GM21529 (cell line): ENCODE data around the gene CBL.
"Not testable (repeated sequence)": the region's sequence is repeated elsewhere in the genome, so short reads cannot be mapped to it uniquely, and the experiment has no call there.

Experiments used
- ATAC-seq: cut with Tn5 transposase; IDR thresholded peaks from one replicate; pipeline ENCODE4 v1.9.1; 2021; ENCODE audit not compliant: unreplicated experiment

Gene CBL

GRCh38 chr11:119184399-119184798 is 21.7 kb upstream of the CBL start:
- ATAC-seq = not testable (repeated sequence)

GRCh38 chr11:119185981-119186634 is 20.0 kb upstream of the CBL start:
- no peak for ATAC-seq

- ATAC-seq = no peak
Measured at GRCh38 chr11:119187123-119187892, 18.8 kb upstream of the CBL start.

- ATAC-seq = no peak
Measured at GRCh38 chr11:119188067-119188466, 18.1 kb upstream of the CBL start.

- ATAC-seq = no peak
Measured at GRCh38 chr11:119188887-119189286, 17.3 kb upstream of the CBL start.

GRCh38 chr11:119189393-119189792 is 16.7 kb upstream of the CBL start:
- no peak for ATAC-seq

- ATAC-seq = no peak
Measured at GRCh38 chr11:119190531-119190930, 15.6 kb upstream of the CBL start.

GRCh38 chr11:119191265-119191664 is 14.9 kb upstream of the CBL start:
- not testable (repeated sequence) for ATAC-seq

- no peak for ATAC-seq
Measured at GRCh38 chr11:119192111-119192510, 14.0 kb upstream of the CBL start.

- ATAC-seq = no peak
Measured at GRCh38 chr11:119193001-119193400, 13.1 kb upstream of the CBL start.

- ATAC-seq = no peak
Measured at GRCh38 chr11:119193626-119194025, 12.5 kb upstream of the CBL start.

- ATAC-seq = no peak
Measured at GRCh38 chr11:119194811-119195440, 11.2 kb upstream of the CBL start.

- ATAC-seq = no peak
Measured at GRCh38 chr11:119195680-119196079, 10.5 kb upstream of the CBL start.

- peak; percentile 64 for ATAC-seq
Measured at GRCh38 chr11:119196833-119197483, 9.2 kb upstream of the CBL start.

GRCh38 chr11:119198925-119199324 is 7.2 kb upstream of the CBL start:
- no peak for ATAC-seq

GRCh38 chr11:119201236-119201635 is 4.9 kb upstream of the CBL start:
- ATAC-seq = not testable (repeated sequence)

GRCh38 chr11:119202554-119202953 is 3.6 kb upstream of the CBL start:
- no peak for ATAC-seq

GRCh38 chr11:119204066-119204465 is 2.1 kb upstream of the CBL start:
- no peak for ATAC-seq

GRCh38 chr11:119205080-119205479 is 1.1 kb upstream of the CBL start:
- no peak for ATAC-seq

GRCh38 chr11:119206511-119207414 is 624 bp downstream of the CBL start:
- peak; percentile 22 for ATAC-seq
